Muscle of back (tissue), 11 donors: Measurements from ENCODE around the gene TMEM14C. TPM values are rescaled to one million over a fixed set of nuclear protein-coding genes. Genes with fewer than 3 reads are reported as not detected.

ENCODE experiments used
- DNase-seq, 3 donors: peaks; one replicate each; pipeline versions ENCODE4 v3.0.0 to v3.0.0-alpha.2; 2013
- polyA plus RNA-seq, 10 donors: library from polyadenylated mRNA; unstranded; fragments of 120-200 nt; gene quantifications; one replicate each; pipeline ENCODE4 v1.2.1, GENCODE V29; 2013; ENCODE audit not compliant: insufficient read length in 10 of 10

TMEM14C gene
- polyA plus RNA-seq, 10 donors: 99.6 to 119 (median 106) TPM

GRCh38 chr6:10759312-10759839 is 36.5 kb downstream of the TMEM14C start:
- DNase-seq: peak; percentile 13 to 78 (median 28)

GRCh38 chr6:10759884-10760329 is 37.0 kb downstream of the TMEM14C start:
- DNase-seq: peak in 1 of 3 donors; percentile 23

DNA sequence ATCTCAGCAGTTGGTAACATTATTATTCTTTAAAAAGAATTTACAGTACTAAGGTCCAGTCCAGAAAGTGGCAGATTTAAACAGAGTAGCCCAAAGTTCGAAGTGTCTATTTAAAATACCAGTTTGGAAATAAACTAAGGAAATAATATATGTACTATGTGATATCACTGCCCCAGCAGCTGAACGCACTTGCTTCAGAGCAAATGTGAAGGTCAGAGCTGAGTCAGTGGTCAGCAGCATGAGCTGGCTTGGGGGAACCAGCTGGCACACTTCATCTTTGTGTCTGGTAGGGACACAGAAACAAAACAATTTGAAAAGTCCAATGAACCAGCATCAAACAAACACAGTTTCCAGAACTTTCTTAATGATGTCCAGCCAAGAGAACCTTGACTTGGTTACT is 40.1 kb downstream of the TMEM14C start:
- no peak for DNase-seq

DNA sequence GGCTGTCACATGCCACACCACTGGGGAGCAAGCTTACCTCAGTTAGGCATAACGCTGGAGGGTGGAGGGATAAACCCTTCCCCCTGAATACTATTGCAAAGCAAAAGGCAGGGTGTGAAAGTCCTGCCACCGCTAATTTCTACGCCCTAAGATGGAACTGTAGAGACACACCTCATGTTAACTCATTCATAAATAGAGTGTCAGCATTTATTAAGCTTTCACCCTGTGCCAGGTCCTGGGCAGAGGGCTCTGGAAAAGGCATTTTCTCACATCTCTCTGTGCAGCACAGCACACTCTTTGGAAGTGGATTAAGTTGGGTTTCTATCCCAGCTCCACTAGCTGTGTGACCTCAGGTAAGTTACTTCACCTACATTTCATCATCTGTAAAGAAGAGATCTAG is 46.5 kb downstream of the TMEM14C start:
- DNase-seq: no peak

DNA sequence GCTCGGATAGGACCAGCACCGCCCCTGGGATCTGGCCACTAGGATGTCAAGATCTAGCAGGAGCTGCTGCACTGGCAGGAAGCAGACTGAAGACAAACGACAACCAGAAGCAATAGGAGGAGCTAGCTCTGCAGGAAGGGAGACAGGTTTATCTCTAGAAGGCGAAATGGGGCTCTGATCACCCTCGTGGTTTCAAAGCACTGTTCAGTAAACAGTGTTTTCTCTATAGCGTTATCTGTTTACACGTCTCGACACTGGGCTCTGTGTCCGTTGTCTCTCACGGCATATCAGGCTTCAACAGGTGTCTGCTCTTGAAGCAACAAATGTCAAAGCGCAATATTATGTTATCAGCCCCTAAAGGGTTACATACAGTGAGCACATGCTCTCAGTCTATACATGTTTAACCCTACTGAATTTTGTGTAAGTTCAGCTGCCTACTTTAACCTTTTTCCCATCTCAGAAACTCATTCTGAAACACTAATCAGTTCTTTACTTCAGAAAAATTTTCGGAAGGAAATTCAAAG is 48.6 kb downstream of the TMEM14C start:
- DNase-seq: no peak

- DNase-seq: no peak
Observed at GRCh38 chr6:10778230-10778629, 55.4 kb downstream of the TMEM14C start.

DNA sequence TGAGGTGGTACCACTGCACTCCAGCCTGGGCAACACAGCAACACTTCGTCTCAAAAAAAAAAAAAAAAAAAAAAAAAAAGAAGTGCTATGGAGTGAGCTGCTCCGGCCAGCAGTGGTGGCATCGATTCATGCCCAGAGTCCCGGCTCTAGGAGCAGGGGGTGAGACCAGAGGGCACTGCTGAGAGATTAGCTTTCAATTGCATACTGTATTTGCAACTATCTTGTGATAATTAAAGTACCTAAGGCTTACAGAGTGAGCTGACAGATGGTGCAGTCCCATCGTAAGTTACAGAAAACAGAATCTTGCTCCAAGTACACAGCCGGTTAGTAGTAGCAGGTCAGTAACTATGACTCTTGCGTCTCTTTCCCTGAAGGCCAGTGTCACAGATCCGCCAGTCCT is 56.2 kb downstream of the TMEM14C start:
- no peak for DNase-seq

Other genes starting within 250 kb of the TMEM14C start
- 1 to 10 TPM; 1.6 to 3.8 (median 3.0) TPM for gene GCNT2, start 201.7 kb upstream of the TMEM14C start, polyA plus RNA-seq
- 1 to 10 TPM in 8 of 10 donors, under 1 TPM in 2; 0.92 to 4.8 (median 1.8) TPM for gene C6orf52, start 28.5 kb upstream of the TMEM14C start, polyA plus RNA-seq
- 10 to 100 TPM; 16.3 to 20.9 (median 17.9) TPM for gene PAK1IP1, start 28.1 kb upstream of the TMEM14C start, polyA plus RNA-seq
- 10 to 100 TPM; 63.6 to 75.6 (median 69.6) TPM for gene TMEM14B, start 24.7 kb downstream of the TMEM14C start, polyA plus RNA-seq
- 1 to 10 TPM in 1 of 10 donors, under 1 TPM in 9; 0.13 to 1.1 (median 0.28) TPM for gene MAK, start 115.5 kb downstream of the TMEM14C start, polyA plus RNA-seq
- under 1 TPM in 1 of 10 donors, not detected in 9; 0.08 TPM for gene GCM2, start 159.0 kb downstream of the TMEM14C start, polyA plus RNA-seq
- gene SYCP2L, start 164.0 kb downstream of the TMEM14C start, polyA plus RNA-seq: 1 to 10 TPM in 9 of 10 donors, under 1 TPM in 1; 0.37 to 5.4 (median 2.1) TPM